Endothelial cell of umbilical vein (primary cell): Measurements from ENCODE around the gene USE1. TPM values are rescaled to one million over a fixed set of nuclear protein-coding genes. Genes with fewer than 3 reads are reported as not detected.

ENCODE experiments used
- BruUV-seq: library from RNA; stranded (reverse); fragments of 400-500 nt; replicated peaks from 2 replicates; lab custom pipeline; 2021; lab: Mats Ljungman, UMichigan
- CTCF ChIA-PET: fragments of 300-600, 350-600 bp; sonication (Branson Sonifier 250); formaldehyde crosslinking; loops from one replicate; lab custom pipeline; 2021; ENCODE audit warnings: antibody characterized with exemption, inconsistent platforms; lab: Charles Lee
- POLR2A ChIA-PET: fragments of 300-600, 350-600 bp; sonication (Branson Sonifier 250); formaldehyde crosslinking; loops from one replicate; lab custom pipeline; 2021; ENCODE audit warnings: antibody characterized with exemption, inconsistent platforms; lab: Charles Lee
- DNase-seq: peaks from one replicate; pipeline ENCODE4 v3.0.0-alpha.2; 2011; ENCODE audit warnings: low read depth, low spot score
- FAIRE-seq: peaks from 2 replicates; lab custom pipeline; 2011; peaks lifted over from hg19 to GRCh38; lab: Jason Lieb, UNC
- H2AFZ ChIP-seq: 2 replicates; pipeline ENCODE4 v1.6.0; 2012; ENCODE audit warnings: low read depth, low read length, control low read depth, inconsistent platforms
- H3K27ac ChIP-seq: 2 replicates; pipeline ENCODE4 v1.5.1; 2011; ENCODE audit warnings: low read depth, mild to moderate bottlenecking, control low read depth, low read length, moderate library complexity; ENCODE audit not compliant: insufficient read depth
- H3K27me3 ChIP-seq, 2 experiments: 2 replicates each; pipeline versions ENCODE4 v1.6.0 to v1.6.1; 2011; ENCODE audit warnings: low read length in 2 of 2, mixed read lengths in 1 of 2; ENCODE audit not compliant: control insufficient read depth in 2 of 2, insufficient read depth in 2 of 2
- H3K36me3 ChIP-seq, 2 experiments: 2 replicates in 1 of 2; 3 replicates in 1 of 2; pipeline ENCODE4 v1.5.1; 2011; ENCODE audit warnings: low read length in 2 of 2, mild to moderate bottlenecking in 1 of 2, moderate library complexity in 1 of 2; ENCODE audit not compliant: control insufficient read depth in 2 of 2, insufficient read depth in 2 of 2; ENCODE audit errors: extremely low read depth in 1 of 2
- H3K4me1 ChIP-seq: 3 replicates; pipeline ENCODE4 v1.5.1; 2011; ENCODE audit warnings: mild to moderate bottlenecking, low read length; ENCODE audit not compliant: control insufficient read depth, insufficient read depth; ENCODE audit errors: extremely low read depth
- H3K4me2 ChIP-seq: 2 replicates; pipeline ENCODE4 v1.6.1; 2011; ENCODE audit warnings: low read length, control low read depth, mixed read lengths; ENCODE audit not compliant: insufficient read depth
- H3K4me3 ChIP-seq, 3 experiments: fragments of 200-600 bp in 1 of 3; sonication (generic), shearing (Covaris generic) in 1 of 3; replicated peaks in 1 of 3; 2 replicates each; pipeline ENCODE4 v1.5.1; 2011 to 2016; ENCODE audit warnings: control low read depth in 3 of 3, low read length in 3 of 3, mild to moderate bottlenecking in 2 of 3, inconsistent platforms in 1 of 3, low read depth in 1 of 3, moderate library complexity in 1 of 3; ENCODE audit not compliant: insufficient read depth in 1 of 3
- H3K79me2 ChIP-seq: 2 replicates; pipeline ENCODE4 v1.6.0; 2012; ENCODE audit warnings: low read length, inconsistent platforms; ENCODE audit not compliant: control insufficient read depth, insufficient read depth
- H3K9ac ChIP-seq: replicated peaks from 2 replicates; pipeline ENCODE3; 2011; ENCODE audit warnings: low read length, control low read depth; ENCODE audit not compliant: insufficient read depth; ENCODE audit errors: extremely low read depth
- H3K9me1 ChIP-seq: replicated peaks from 3 replicates; pipeline ENCODE4 v1.6.0; 2011; ENCODE audit warnings: mild to moderate bottlenecking, low read length; ENCODE audit not compliant: control insufficient read depth, insufficient read depth; ENCODE audit errors: extremely low read depth
- H3K9me3 ChIP-seq: replicated peaks from 2 replicates; pipeline ENCODE4 v1.5.1; 2012; ENCODE audit warnings: low read length, inconsistent platforms; ENCODE audit not compliant: control insufficient read depth, insufficient read depth
- H4K20me1 ChIP-seq: replicated peaks from 2 replicates; pipeline ENCODE3; 2011; ENCODE audit warnings: mild to moderate bottlenecking, low read length; ENCODE audit not compliant: control insufficient read depth, insufficient read depth; ENCODE audit errors: extremely low read depth
- FOS ChIP-seq: IDR thresholded peaks from 2 replicates; pipeline ENCODE4 v1.6.1; 2011; ENCODE audit warnings: mild to moderate bottlenecking, low read length, moderate library complexity, borderline replicate concordance; ENCODE audit not compliant: insufficient read depth
- GATA2 ChIP-seq: IDR thresholded peaks from 2 replicates; pipeline ENCODE4 v1.7.0; 2011; ENCODE audit warnings: low read depth, mild to moderate bottlenecking, moderate library complexity, mixed read lengths, low read length; ENCODE audit not compliant: insufficient read length, insufficient read depth
- JUN ChIP-seq: IDR thresholded peaks from 2 replicates; pipeline ENCODE4 v1.6.1; 2011; ENCODE audit warnings: borderline replicate concordance, low read depth; ENCODE audit not compliant: insufficient read length, insufficient read depth
- MYC ChIP-seq: IDR thresholded peaks from one replicate; pipeline ENCODE4 v1.6.1; 2011; ENCODE audit warnings: mild to moderate bottlenecking, low read depth, low read length
- POLR2A ChIP-seq: IDR thresholded peaks from 2 replicates; pipeline ENCODE4 v1.6.1; 2012; ENCODE audit warnings: low read depth, mild to moderate bottlenecking, control low read depth, low read length
- POLR2AphosphoS5 ChIP-seq: IDR thresholded peaks from 2 replicates; pipeline ENCODE4 v1.6.1; 2012; ENCODE audit warnings: low read depth, mild to moderate bottlenecking, control low read depth, low read length, moderate library complexity; ENCODE audit not compliant: insufficient read depth
- dilution Hi-C: fragments of 300-500 bp; cut with MboI; formaldehyde crosslinking; loops from one replicate; pipeline ENCODE4 v1.15.0; 2019; ENCODE audit warnings: low sequenced_read_pairs; ENCODE audit not compliant: extremely low pct_ligation_motif_present
- intact Hi-C: fragments of 100-400 bp; cut with micrococcal nuclease; formaldehyde crosslinking; loops from one replicate; pipeline ENCODE4 v1.10.0; 2022
- polyA plus RNA-seq, 4 experiments: library from polyadenylated mRNA; depleted of rRNA in 3 of 4; stranded (reverse) in 3 of 4; unstranded in 1 of 4; fragments of >200 nt; gene quantifications; 2 replicates each; pipeline versions ENCODE4 v1.2.1 to v1.2.3, GENCODE V29; 2011 to 2012; ENCODE audit warnings: missing spikeins in 1 of 4
- total RNA-seq: library from RNA; stranded (reverse); gene quantifications from 2 replicates; pipeline ENCODE4 v1.2.3, GENCODE V29; 2021
- TF ChIP-seq, protein P1 (sequence below), 2 donors: IDR thresholded peaks; 1 replicate in 1 of 2; 2 replicates in 1 of 2; pipeline ENCODE4 v1.5.1; 2011; ENCODE audit warnings: low read length in 2 of 2, mild to moderate bottlenecking in 2 of 2, moderate library complexity in 2 of 2, control low read depth in 1 of 2, inconsistent platforms in 1 of 2, low read depth in 1 of 2; ENCODE audit not compliant: insufficient read depth in 1 of 2; ENCODE audit errors: extremely low read depth in 1 of 2

Gene USE1
- total and polyA plus RNA-seq, 2 donors (not counting 3 experiments of a cell fraction or from before 2014, with no cell fraction given) = 21.3 to 27.6 TPM

DNA sequence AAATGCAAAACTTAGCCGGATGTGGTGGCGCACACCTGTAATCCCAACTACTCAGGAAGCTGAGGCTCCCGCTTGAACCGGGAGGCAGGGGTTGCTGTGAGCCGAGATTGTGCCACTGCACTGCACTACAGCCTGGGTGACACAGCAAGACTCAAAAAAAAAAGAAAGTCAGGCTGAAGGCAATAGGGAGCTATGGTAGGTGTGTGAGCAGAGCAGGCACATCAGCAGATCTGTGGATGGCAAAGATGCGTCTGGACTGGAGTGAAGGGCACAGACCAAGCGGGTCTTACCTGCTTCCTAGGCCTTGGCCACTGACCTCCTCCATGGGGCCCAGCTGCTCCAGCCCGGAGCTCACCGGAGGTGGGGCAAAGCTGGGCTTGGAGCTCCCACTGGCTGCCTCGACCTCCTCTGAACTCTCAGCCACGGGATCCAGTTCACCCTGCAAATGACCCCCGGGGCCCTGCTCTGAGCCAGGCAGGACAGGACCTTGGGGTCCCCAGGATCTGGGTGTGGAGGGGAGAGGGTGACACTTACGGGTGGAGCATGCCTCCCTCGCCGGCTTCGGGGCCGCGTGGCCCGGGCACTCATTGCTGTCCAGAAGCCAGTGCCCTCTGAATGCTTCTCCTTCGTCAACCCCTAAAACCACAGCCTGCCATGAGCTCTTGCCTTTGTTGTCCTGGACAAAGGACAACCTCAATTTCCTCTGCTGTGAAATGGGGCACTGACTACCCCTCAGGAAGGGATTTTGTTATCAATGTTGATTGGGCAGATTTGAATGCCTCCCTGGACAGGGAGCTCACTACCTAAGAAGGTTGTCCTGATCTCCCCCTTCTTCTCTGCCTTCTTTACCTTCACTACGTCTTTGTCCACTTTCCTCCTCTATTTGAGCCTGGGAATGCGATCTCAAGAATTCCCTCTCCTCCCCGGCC is 48.8 kb downstream of the USE1 start:
- Histone ChIP-seq H3K79me2 (peaks cover 13% of the 10 kb centered on the region), H3K4me3 (peak overlapping the region in 2 of 3 experiments; percentile 3 to 9), H3K9me3 (no peaks in the 10 kb centered on the region), H3K27ac (peak overlapping the region; percentile 46), H3K4me2 (peak overlapping the region; percentile 69), H3K9ac (peak overlapping the region; percentile 54), H3K27me3 (no peaks in the 10 kb centered on the region), H3K9me1 (no peaks in the 10 kb centered on the region), H3K4me1 (peaks cover 18% of the 10 kb centered on the region), H4K20me1 (no peaks in the 10 kb centered on the region), H2AFZ (peak overlapping the region; percentile 83), H3K36me3 (peaks cover 0 to 8% of the 10 kb centered on the region in 2 experiments)
- dilution Hi-C loops (no loop called here), intact Hi-C loops (no loop called here)
- ChIA-PET POLR2A (interaction anchor here (1.0 to 1.1 kb wide), 2 partner anchors 15 to 196 kb away, joined by 3 to 7 read pairs; no protein-coding TSS in a partner anchor), CTCF (interaction anchor here (0.6 to 2.2 kb wide), 6 partner anchors 8 to 42 kb away, joined by 3 to 11 read pairs (median 4); no protein-coding TSS in a partner anchor)
- BruUV-seq = TSS peak; percentile 41
- no peak for TF ChIP-seq POLR2A
- FAIRE-seq = no peak
- DNase-seq = no peak

DNA sequence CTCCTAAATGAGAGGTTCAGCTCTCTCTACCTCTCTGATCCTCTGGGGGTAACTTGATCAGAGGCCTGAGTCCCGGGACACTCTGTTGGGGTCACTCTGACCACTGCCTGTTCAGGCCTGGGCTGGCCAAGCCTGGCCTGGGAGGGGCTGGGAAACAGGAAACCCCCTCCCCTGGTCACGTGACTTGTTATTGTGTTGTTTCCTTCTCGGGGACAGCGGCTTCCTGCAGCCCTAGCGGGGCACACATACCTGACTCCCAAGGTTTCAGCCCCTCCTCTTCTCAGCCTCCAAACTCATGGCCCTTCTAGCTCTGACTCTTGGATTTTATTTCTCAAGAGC is 49.5 kb downstream of the USE1 start, which contains the start of gene USHBP1:
USHBP1 (minus strand) TSS at position 105 of the 339 bp plus-strand sequence. CDS start 446 bp downstream, outside the sequence.
- Histone ChIP-seq H3K27me3 (no peaks in the 10 kb centered on the region), H3K27ac (peak within 1 kb of the TSS; percentile 46), H3K4me2 (peak within 1 kb of the TSS; percentile 69), H3K4me1 (peaks cover 18% of the 10 kb centered on the region), H3K79me2 (peaks cover 14% of the 10 kb centered on the region), H4K20me1 (no peaks in the 10 kb centered on the region), H2AFZ (peak within 1 kb of the TSS; percentile 83), H3K36me3 (peaks cover 0 to 2% of the 10 kb centered on the region in 2 experiments), H3K9me1 (no peaks in the 10 kb centered on the region), H3K4me3 (peak within 1 kb of the TSS in 2 of 3 experiments; percentile 3 to 9), H3K9ac (peak within 1 kb of the TSS; percentile 54), H3K9me3 (no peaks in the 10 kb centered on the region)
- peak; percentile 86 for DNase-seq
- TF ChIP-seq POLR2AphosphoS5 (peak; percentile 52), MYC (no peak), FOS (no peak), GATA2 (no peak), POLR2A (peak; percentile 71), JUN (no peak)
- TF ChIP-seq, protein P1, sequence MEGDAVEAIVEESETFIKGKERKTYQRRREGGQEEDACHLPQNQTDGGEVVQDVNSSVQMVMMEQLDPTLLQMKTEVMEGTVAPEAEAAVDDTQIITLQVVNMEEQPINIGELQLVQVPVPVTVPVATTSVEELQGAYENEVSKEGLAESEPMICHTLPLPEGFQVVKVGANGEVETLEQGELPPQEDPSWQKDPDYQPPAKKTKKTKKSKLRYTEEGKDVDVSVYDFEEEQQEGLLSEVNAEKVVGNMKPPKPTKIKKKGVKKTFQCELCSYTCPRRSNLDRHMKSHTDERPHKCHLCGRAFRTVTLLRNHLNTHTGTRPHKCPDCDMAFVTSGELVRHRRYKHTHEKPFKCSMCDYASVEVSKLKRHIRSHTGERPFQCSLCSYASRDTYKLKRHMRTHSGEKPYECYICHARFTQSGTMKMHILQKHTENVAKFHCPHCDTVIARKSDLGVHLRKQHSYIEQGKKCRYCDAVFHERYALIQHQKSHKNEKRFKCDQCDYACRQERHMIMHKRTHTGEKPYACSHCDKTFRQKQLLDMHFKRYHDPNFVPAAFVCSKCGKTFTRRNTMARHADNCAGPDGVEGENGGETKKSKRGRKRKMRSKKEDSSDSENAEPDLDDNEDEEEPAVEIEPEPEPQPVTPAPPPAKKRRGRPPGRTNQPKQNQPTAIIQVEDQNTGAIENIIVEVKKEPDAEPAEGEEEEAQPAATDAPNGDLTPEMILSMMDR (IDR thresholded peaks at IDR 0.05; ENCODE audit: extremely low read depth in 1 of 2, insufficient read depth in 1 of 2, low read depth in 1 of 2, low read length in 2 of 2) = no peak
- BruUV-seq = no TSS peak
- POLR2A ChIA-PET = interaction anchor here (1.1 kb wide), 1 partner anchor 15 kb away, joined by 3 read pairs; no protein-coding TSS in a partner anchor
- intact Hi-C loops = no loop called here
- CTCF ChIA-PET = interaction anchor here (1.0 to 2.2 kb wide), 2 partner anchors 16 to 18 kb away, joined by 5 to 11 read pairs; no protein-coding TSS in a partner anchor
- FAIRE-seq = peak; percentile 84
- dilution Hi-C loops = no loop called here
